Measurements from ENCODE around the gene EXT2. TPM values are rescaled to one million over a fixed set of nuclear protein-coding genes. Genes with fewer than 3 reads are reported as not detected.

EXT2 gene
- total and polyA plus RNA-seq, 2 donors from 2014 or later = 29.8 to 54.1 TPM

GRCh38 chr11:44176546-44177213 is 81.2 kb downstream of the EXT2 start:
- FAIRE-seq (no peak), DNase-seq (peak in 3 of 5 donors; percentile 28 to 86 (median 85))
- Histone ChIP-seq H3K27me3 (ENCODE audit: control insufficient read depth, insufficient read depth, low read length) (no peaks in the 10 kb centered on the region), H3K36me3 (ENCODE audit: control insufficient read depth in 2 of 3, insufficient read depth in 3 of 3, low read length in 3 of 3) (peaks cover 0 to 2% (median 0%) of the 10 kb centered on the region in 3 donors), H3K9ac (ENCODE audit: low read length in 3 of 3) (no peak overlapping the region), H3K4me1 (ENCODE audit: control insufficient read depth in 2 of 3, insufficient read depth in 2 of 3, low read depth in 1 of 3, low read length in 3 of 3) (peaks cover 0 to 2% (median 0%) of the 10 kb centered on the region in 3 donors), H3K27ac (ENCODE audit: low read depth in 2 of 2, low read length in 2 of 2) (no peak overlapping the region), H3K9me3 (ENCODE audit: control insufficient read depth in 2 of 3, insufficient read depth in 1 of 3, low read length in 3 of 3) (no peaks in the 10 kb centered on the region), H3K4me3 (ENCODE audit: low read length in 3 of 3) (no peak overlapping the region)
- no peak for TF ChIP-seq CTCF (IDR thresholded peaks at IDR 0.05; ENCODE audit: borderline replicate concordance, extremely low read depth, insufficient read depth)
- intact Hi-C loops (cut with DNase I) = no loop called here

- no peak for FAIRE-seq
- Histone ChIP-seq H3K9ac (ENCODE audit: low read length in 3 of 3) (no peak overlapping the region), H3K4me1 (ENCODE audit: control insufficient read depth in 2 of 3, insufficient read depth in 2 of 3, low read depth in 1 of 3, low read length in 3 of 3) (peaks cover 0 to 2% (median 0%) of the 10 kb centered on the region in 3 donors), H3K36me3 (ENCODE audit: control insufficient read depth in 2 of 3, insufficient read depth in 3 of 3, low read length in 3 of 3) (peaks cover 0 to 1% (median 0%) of the 10 kb centered on the region in 3 donors), H3K27ac (ENCODE audit: low read depth in 2 of 2, low read length in 2 of 2) (no peak overlapping the region), H3K9me3 (ENCODE audit: control insufficient read depth in 2 of 3, insufficient read depth in 1 of 3, low read length in 3 of 3) (no peaks in the 10 kb centered on the region), H3K4me3 (ENCODE audit: low read length in 3 of 3) (no peak overlapping the region), H3K27me3 (ENCODE audit: control insufficient read depth, insufficient read depth, low read length) (no peaks in the 10 kb centered on the region)
- no peak for DNase-seq
- no peak for TF ChIP-seq CTCF (IDR thresholded peaks at IDR 0.05; ENCODE audit: borderline replicate concordance, extremely low read depth, insufficient read depth)
- intact Hi-C loops (cut with DNase I) = no loop called here
Measured at GRCh38 chr11:44177905-44178304, 82.4 kb downstream of the EXT2 start.

DNA sequence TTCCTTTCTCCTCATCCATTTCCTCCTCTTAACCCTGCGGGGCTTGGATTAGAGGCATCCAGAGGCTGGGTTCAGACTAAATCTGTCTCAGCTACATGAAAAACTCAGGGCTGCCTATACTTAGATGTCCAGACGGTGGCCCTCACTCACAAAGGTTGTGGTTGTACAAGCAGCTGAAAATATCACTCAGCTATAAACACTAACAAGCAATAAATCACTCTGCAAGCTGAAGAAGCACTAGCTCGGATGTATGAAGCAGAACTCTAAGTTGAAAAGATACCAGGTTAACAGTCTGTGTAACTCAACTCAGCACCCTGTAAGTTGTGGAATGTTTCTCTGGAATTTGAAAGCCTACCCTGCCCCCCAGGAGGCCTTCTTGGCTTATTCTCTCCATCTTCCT is 82.9 kb downstream of the EXT2 start:
- intact Hi-C loops (cut with DNase I) = no loop called here
- Histone ChIP-seq H3K4me1 (ENCODE audit: control insufficient read depth in 2 of 3, insufficient read depth in 2 of 3, low read depth in 1 of 3, low read length in 3 of 3) (peaks cover 0 to 2% (median 0%) of the 10 kb centered on the region in 3 donors), H3K4me3 (ENCODE audit: low read length in 3 of 3) (no peak overlapping the region), H3K9ac (ENCODE audit: low read length in 3 of 3) (no peak overlapping the region), H3K36me3 (ENCODE audit: control insufficient read depth in 2 of 3, insufficient read depth in 3 of 3, low read length in 3 of 3) (no peaks in the 10 kb centered on the region), H3K27me3 (ENCODE audit: control insufficient read depth, insufficient read depth, low read length) (no peaks in the 10 kb centered on the region), H3K9me3 (ENCODE audit: control insufficient read depth in 2 of 3, insufficient read depth in 1 of 3, low read length in 3 of 3) (no peaks in the 10 kb centered on the region), H3K27ac (ENCODE audit: low read depth in 2 of 2, low read length in 2 of 2) (no peak overlapping the region)
- peak in 3 of 5 donors; percentile 58 to 83 (median 79) for DNase-seq
- no peak for TF ChIP-seq CTCF (IDR thresholded peaks at IDR 0.05; ENCODE audit: borderline replicate concordance, extremely low read depth, insufficient read depth)
- no peak for FAIRE-seq

Data from kidney (tissue), 14 donors.